AML-193 (cell line): ENCODE measurements around the gene EXPH5.

Experiments
- DNase-seq, 2 experiments: peaks; one replicate each; lab custom pipeline; 2025; lab: John Stamatoyannopoulos, UW

EXPH5 gene

GRCh38 chr11:108518581-108518980 lies 75.0 kb downstream of the EXPH5 start:
- no peak for DNase-seq

- DNase-seq = no peak
Observed at GRCh38 chr11:108516125-108516524, 77.4 kb downstream of the EXPH5 start.

GRCh38 chr11:108512708-108513107 lies 80.9 kb downstream of the EXPH5 start:
- no peak for DNase-seq

GRCh38 chr11:108511851-108512474 lies 81.6 kb downstream of the EXPH5 start:
- DNase-seq = no peak

- DNase-seq = no peak
Observed at GRCh38 chr11:108508653-108509593, 84.6 kb downstream of the EXPH5 start.

- no peak for DNase-seq
Observed at GRCh38 chr11:108501396-108501795, 92.2 kb downstream of the EXPH5 start.

GRCh38 chr11:108500721-108501120 lies 92.8 kb downstream of the EXPH5 start:
- no peak for DNase-seq

- no peak for DNase-seq
Observed at GRCh38 chr11:108500169-108500568, 93.4 kb downstream of the EXPH5 start.

GRCh38 chr11:108498816-108499408 lies 94.7 kb downstream of the EXPH5 start:
- no peak for DNase-seq

GRCh38 chr11:108498046-108498815 lies 95.3 kb downstream of the EXPH5 start, which contains the start of gene POGLUT3:
Gene POGLUT3 (minus strand): TSS chr11:108498384. CDS start chr11:108498366, 18 bp downstream.
- DNase-seq = peak; percentile 39 to 41

- peak; percentile 86 to 88 for DNase-seq
Observed at GRCh38 chr11:108497317-108498045, 96.1 kb downstream of the EXPH5 start.

GRCh38 chr11:108496643-108497256 lies 96.8 kb downstream of the EXPH5 start:
- DNase-seq = no peak

- DNase-seq = no peak
Observed at GRCh38 chr11:108495326-108495725, 98.2 kb downstream of the EXPH5 start.

- DNase-seq = no peak
Observed at GRCh38 chr11:108494182-108494581, 99.4 kb downstream of the EXPH5 start.

- DNase-seq = no peak
Observed at GRCh38 chr11:108491936-108492335, 101.6 kb downstream of the EXPH5 start.

GRCh38 chr11:108486828-108487227 lies 106.7 kb downstream of the EXPH5 start:
- DNase-seq = no peak

- no peak for DNase-seq
Observed at GRCh38 chr11:108486331-108486730, 107.2 kb downstream of the EXPH5 start.

GRCh38 chr11:108483163-108483562 lies 110.4 kb downstream of the EXPH5 start:
- no peak for DNase-seq

- DNase-seq = no peak
Observed at GRCh38 chr11:108474664-108475463, 118.7 kb downstream of the EXPH5 start.

GRCh38 chr11:108472681-108473080 lies 120.9 kb downstream of the EXPH5 start:
- no peak for DNase-seq
